Karpas-422 (cell line): Measurements from ENCODE around the gene MTHFR. TPM values are rescaled to one million over a fixed set of nuclear protein-coding genes. Genes with fewer than 3 reads are reported as not detected.

Experiments
- DNase-seq: peaks from one replicate; pipeline ENCODE4 v3.0.0-alpha.2; 2015
- H2AFZ ChIP-seq: fragments of 200-600 bp; sonication (generic); 2 replicates; pipeline ENCODE4 v1.6.1; 2014; ENCODE audit warnings: antibody characterized with exemption, low read length, mixed read lengths
- H3K27ac ChIP-seq: fragments of 200-600 bp; sonication (generic); 2 replicates; pipeline ENCODE4 v1.5.1; 2014; ENCODE audit warnings: mild to moderate bottlenecking, low read length, moderate library complexity
- H3K27me3 ChIP-seq: fragments of 200-600 bp; sonication (generic); 2 replicates; pipeline ENCODE4 v1.6.1; 2014; ENCODE audit warnings: low read length, mixed read lengths
- H3K36me3 ChIP-seq: fragments of 200-600 bp; sonication (generic); 2 replicates; pipeline ENCODE4 v1.6.1; 2014; ENCODE audit warnings: low read length, mixed read lengths; ENCODE audit not compliant: insufficient read depth
- H3K4me1 ChIP-seq: fragments of 200-600 bp; sonication (generic); 2 replicates; pipeline ENCODE4 v1.6.1; 2014; ENCODE audit warnings: mild to moderate bottlenecking, low read length, mixed read lengths
- H3K4me2 ChIP-seq: fragments of 200-600 bp; sonication (generic); 2 replicates; pipeline ENCODE4 v1.6.1; 2014; ENCODE audit warnings: low read length, low read depth, mild to moderate bottlenecking; ENCODE audit not compliant: poor library complexity, severe bottlenecking
- H3K4me3 ChIP-seq: fragments of 200-600 bp; sonication (generic); 2 replicates; pipeline ENCODE4 v1.5.1; 2014; ENCODE audit warnings: mild to moderate bottlenecking, antibody characterized with exemption, low read length, mixed read lengths
- H3K79me2 ChIP-seq: fragments of 200-600 bp; sonication (generic); 2 replicates; pipeline ENCODE4 v1.6.1; 2014; ENCODE audit warnings: mild to moderate bottlenecking, low read length, mixed read lengths
- H3K9ac ChIP-seq: fragments of 200-600 bp; sonication (generic); 2 replicates; pipeline ENCODE4 v1.6.0; 2014; ENCODE audit warnings: low read length
- H3K9me2 ChIP-seq: fragments of 200-600 bp; sonication (generic), shearing (Covaris generic); replicated peaks from 2 replicates; pipeline ENCODE4 v1.6.0; 2014; ENCODE audit warnings: mild to moderate bottlenecking, low read length, moderate library complexity; ENCODE audit not compliant: insufficient read depth
- H3K9me3 ChIP-seq: fragments of 300-700, 200-600 bp; sonication (generic); 2 replicates; pipeline ENCODE4 v1.6.1; 2014; ENCODE audit warnings: low read length, mixed read lengths
- H4K20me1 ChIP-seq: fragments of 200-600 bp; sonication (generic); 2 replicates; pipeline ENCODE4 v1.6.1; 2014; ENCODE audit warnings: mild to moderate bottlenecking, antibody characterized with exemption, low read length, low read depth; ENCODE audit not compliant: insufficient read depth
- total RNA-seq: library from RNA; depleted of rRNA; stranded (reverse); fragments of >200 nt; shearing (Covaris generic); gene quantifications from 2 replicates; pipeline ENCODE4 v1.2.3, GENCODE V29; 2014; ENCODE audit warnings: low replicate concordance

The MTHFR gene
- total RNA-seq, 1 experiment from 2014 or later, result 32.5 TPM

DNA sequence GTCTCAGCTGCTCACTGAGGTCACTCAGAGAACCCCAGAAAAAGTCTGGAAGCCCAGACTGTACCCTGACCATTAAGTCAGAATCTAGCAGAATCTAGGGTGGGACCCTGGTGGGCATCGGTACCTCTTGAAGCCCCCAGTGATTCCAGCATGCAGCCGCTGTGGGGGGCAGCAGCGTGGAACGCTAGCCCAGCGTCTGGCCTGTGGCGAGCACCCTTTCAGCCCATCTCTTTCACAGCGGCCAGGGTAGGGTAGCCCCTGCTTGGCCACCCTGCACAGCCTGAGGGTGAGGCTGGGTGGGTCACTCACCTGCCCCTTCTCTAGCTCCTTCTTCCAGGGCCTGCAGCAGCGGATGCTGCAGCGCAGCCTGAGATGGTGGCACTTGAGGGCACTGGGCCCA is 27.4 kb downstream of the MTHFR start:
- H3K9me2 ChIP-seq, result no peaks in the 10 kb centered on the region
- no peak overlapping the region for H2AFZ ChIP-seq
- H3K27ac ChIP-seq, result no peak overlapping the region
- H3K4me2 ChIP-seq, result no peak overlapping the region
- H3K9me3 ChIP-seq, result no peaks in the 10 kb centered on the region
- no peaks in the 10 kb centered on the region for H3K79me2 ChIP-seq
- DNase-seq, result no peak
- no peaks in the 10 kb centered on the region for H3K36me3 ChIP-seq
- H3K4me1 ChIP-seq, result no peaks in the 10 kb centered on the region
- no peak overlapping the region for H3K4me3 ChIP-seq
- no peaks in the 10 kb centered on the region for H3K27me3 ChIP-seq
- no peak overlapping the region for H3K9ac ChIP-seq
- no peaks in the 10 kb centered on the region for H4K20me1 ChIP-seq

DNA sequence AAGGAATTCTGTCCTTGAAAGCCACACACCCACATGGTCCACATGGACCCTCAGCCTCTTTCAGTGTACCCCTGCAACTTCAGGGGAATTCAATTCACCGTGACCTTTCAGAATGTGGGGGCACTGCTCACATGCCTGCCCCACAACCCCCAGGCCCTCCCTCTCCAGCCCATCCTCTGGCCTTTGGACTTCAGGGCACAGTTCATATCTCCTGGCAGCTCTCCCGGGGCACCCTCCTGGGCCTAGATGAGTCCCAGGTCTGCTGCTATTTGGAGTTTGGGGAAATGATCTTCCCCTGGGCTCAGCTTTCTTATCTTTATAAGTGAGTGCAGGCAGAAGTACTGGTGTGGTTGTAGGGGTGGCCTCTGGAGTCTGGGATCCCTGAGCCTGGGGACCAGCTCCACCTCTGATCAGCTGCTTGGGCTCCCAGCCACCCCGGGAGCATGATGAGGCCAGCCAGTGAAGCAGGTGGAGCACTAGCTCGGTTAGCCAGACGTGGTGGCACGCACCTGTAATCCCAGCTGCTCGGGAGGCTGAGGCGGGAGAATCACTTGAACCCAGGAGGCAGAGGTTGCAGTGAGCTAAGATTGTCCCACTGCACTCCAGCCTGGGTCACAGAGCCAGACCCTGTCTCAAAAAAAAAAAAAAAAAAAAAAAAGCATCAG is 28.0 kb downstream of the MTHFR start:
- Histone ChIP-seq H3K4me2 (no peak overlapping the region), H3K4me3 (no peak overlapping the region), H4K20me1 (no peaks in the 10 kb centered on the region), H3K36me3 (no peaks in the 10 kb centered on the region), H3K4me1 (no peaks in the 10 kb centered on the region), H3K9me3 (no peaks in the 10 kb centered on the region), H3K9ac (no peak overlapping the region), H3K27ac (no peak overlapping the region), H3K9me2 (no peaks in the 10 kb centered on the region), H2AFZ (no peak overlapping the region), H3K27me3 (no peaks in the 10 kb centered on the region), H3K79me2 (no peaks in the 10 kb centered on the region)
- no peak for DNase-seq

DNA sequence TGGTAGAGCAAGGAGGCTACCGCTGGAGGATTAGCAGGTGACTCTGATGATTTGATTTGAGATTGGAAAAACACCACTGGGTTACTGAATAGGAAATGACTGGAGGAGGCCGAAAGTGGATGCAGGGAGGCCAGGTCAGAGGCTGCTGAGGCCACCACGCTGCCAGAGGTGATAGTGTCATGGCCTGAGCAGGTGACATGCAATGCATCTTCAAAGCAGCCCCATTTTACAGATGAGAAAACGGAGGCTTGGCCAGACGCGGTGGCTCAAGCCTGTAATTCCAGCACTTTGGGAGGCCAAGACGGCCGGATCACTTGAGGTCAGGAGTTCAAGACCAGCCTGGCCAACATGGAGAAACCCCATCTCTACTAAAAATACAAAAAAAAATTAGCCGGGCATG is 31.0 kb downstream of the MTHFR start:
- Histone ChIP-seq H3K9me3 (no peaks in the 10 kb centered on the region), H3K36me3 (no peaks in the 10 kb centered on the region), H3K9ac (no peak overlapping the region), H3K79me2 (no peaks in the 10 kb centered on the region), H3K27me3 (no peaks in the 10 kb centered on the region), H3K27ac (no peak overlapping the region), H2AFZ (no peak overlapping the region), H3K4me1 (peaks cover 14% of the 10 kb centered on the region), H3K4me2 (no peak overlapping the region), H4K20me1 (no peaks in the 10 kb centered on the region), H3K9me2 (no peaks in the 10 kb centered on the region), H3K4me3 (no peak overlapping the region)
- no peak for DNase-seq

DNA sequence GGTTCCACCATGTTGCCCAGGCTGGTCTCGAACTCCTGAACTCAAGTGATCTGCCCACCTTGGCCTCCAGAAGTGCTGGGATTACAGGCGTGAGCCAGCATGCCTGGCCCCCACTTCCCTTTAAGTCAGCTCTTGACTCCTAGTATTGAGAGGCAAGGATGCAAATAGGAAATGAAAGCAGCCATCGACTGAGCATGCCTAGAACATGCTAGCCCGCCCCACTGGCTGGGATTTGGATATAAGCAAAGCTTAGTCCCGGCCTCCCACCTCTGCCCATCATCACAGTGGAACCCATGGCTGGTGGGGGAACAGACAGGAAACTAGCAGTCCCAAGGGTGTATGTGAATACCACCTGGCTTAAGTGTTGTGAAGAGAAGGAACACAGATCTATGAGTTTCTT is 33.3 kb downstream of the MTHFR start:
- H3K36me3 ChIP-seq, result no peaks in the 10 kb centered on the region
- H3K4me1 ChIP-seq, result peaks cover 14% of the 10 kb centered on the region
- H3K9ac ChIP-seq, result peak overlapping the region; percentile 49
- no peaks in the 10 kb centered on the region for H3K79me2 ChIP-seq
- peak overlapping the region; percentile 52 for H3K4me2 ChIP-seq
- H2AFZ ChIP-seq, result peak overlapping the region; percentile 69; the same call in 1 of the 2 replicates
- DNase-seq, result peak; percentile 90
- H3K9me3 ChIP-seq, result no peaks in the 10 kb centered on the region
- no peaks in the 10 kb centered on the region for H3K27me3 ChIP-seq
- peak overlapping the region; percentile 35; the same call in 1 of the 2 replicates for H3K4me3 ChIP-seq
- H3K9me2 ChIP-seq, result no peaks in the 10 kb centered on the region
- H3K27ac ChIP-seq, result no peak overlapping the region
- H4K20me1 ChIP-seq, result no peaks in the 10 kb centered on the region

DNA sequence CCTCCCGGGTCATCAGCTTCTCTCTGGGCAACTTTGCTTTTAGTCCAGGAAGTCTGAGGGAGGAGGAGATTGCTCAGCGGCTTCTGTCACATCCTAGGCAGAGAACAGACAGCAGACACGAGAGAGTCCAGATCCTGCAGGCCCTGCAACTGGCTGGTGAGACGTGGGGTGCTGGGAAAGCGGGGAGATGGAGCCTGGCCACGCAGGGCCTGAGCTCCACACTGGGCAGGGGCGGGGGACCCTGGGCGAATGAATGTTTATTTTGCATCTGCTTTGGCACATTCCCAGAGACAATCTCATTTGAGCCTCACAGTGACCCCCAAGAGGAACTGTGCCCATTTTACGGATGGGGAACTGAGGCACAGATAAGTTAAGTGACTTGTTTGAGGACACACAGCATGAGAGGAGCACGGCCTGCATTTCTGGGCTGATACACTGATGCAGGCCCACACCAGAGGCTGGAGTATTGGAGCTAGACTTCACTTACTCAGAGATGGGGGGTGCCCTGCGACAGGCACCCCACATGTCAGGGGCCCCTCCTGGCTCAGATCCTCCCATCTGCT is 34.2 kb downstream of the MTHFR start:
- H3K36me3 ChIP-seq, result no peaks in the 10 kb centered on the region
- peak overlapping the region; percentile 35; the same call in 1 of the 2 replicates for H3K4me3 ChIP-seq
- no peak overlapping the region for H3K27ac ChIP-seq
- DNase-seq, result no peak
- peak overlapping the region; percentile 49 for H3K9ac ChIP-seq
- peaks cover 14% of the 10 kb centered on the region for H3K4me1 ChIP-seq
- H3K9me2 ChIP-seq, result no peaks in the 10 kb centered on the region
- peak overlapping the region; percentile 69; the same call in 1 of the 2 replicates for H2AFZ ChIP-seq
- peak overlapping the region; percentile 52 for H3K4me2 ChIP-seq
- no peaks in the 10 kb centered on the region for H4K20me1 ChIP-seq
- no peaks in the 10 kb centered on the region for H3K9me3 ChIP-seq
- H3K27me3 ChIP-seq, result no peaks in the 10 kb centered on the region
- no peaks in the 10 kb centered on the region for H3K79me2 ChIP-seq

DNA sequence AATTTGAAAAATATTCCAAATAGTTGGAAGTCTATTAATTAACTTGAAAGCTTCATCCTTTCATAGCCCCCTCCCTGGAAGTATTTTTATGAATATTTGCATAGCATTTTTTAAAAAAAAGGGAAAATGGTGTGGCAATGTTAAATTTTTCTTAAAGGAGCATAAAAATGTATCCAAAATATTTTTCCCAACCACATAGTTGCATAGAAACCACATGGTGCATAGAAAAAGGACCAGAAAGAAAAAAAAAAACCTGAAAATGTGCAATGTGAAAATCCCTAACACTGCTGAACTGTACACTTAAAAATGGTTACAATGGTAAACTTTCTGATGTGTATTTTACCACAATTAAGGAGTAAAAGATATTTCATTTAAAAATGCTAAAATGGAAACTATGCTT is 35.8 kb downstream of the MTHFR start:
- Histone ChIP-seq H3K4me2 (no peak overlapping the region), H4K20me1 (no peaks in the 10 kb centered on the region), H3K9me2 (no peaks in the 10 kb centered on the region), H3K4me3 (no peak overlapping the region), H3K4me1 (peaks cover 14% of the 10 kb centered on the region), H3K9ac (no peak overlapping the region), H3K36me3 (no peaks in the 10 kb centered on the region), H3K79me2 (no peaks in the 10 kb centered on the region), H3K27me3 (no peaks in the 10 kb centered on the region), H2AFZ (no peak overlapping the region), H3K27ac (no peak overlapping the region), H3K9me3 (no peaks in the 10 kb centered on the region)
- DNase-seq, result no peak

DNA sequence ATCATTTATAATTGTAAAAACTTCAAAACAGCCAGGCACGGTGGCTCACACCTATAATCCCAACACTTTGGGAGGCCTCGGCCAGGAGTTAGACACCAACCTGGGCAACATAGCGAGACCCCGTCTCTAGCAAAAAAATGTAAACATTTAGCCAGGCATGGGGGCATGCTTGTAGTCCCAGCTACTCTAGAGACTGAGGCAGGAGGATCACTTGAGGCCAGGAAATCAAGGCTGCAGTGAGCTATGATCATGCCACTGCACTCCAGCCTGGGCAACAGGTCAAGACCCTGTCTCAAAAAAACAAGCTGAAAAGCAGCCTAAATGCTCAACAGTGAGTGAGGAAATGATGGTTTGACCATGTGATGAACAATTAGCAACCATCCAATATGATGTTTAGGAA is 36.5 kb downstream of the MTHFR start:
- H3K9ac ChIP-seq, result no peak overlapping the region

DNA sequence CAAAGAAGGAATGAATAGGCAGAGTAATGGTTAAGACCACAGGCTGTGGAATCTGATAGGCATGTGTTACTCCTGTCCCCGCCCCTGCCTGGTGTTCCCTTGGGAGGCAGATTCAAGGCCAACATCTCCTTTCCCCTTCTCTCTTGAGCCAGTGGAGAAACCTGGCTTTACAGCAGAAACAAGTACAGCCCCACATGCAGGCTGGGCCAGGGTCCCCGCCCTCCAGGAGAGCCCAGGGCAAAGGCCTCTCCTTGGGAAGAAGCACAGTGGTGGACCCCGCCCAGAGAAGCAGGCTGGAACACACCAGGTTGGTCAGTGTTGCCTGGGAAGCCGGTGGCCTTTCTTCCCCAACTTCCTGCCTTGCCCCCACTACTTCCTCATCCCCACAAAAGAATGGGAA is 36.9 kb downstream of the MTHFR start:
- Histone ChIP-seq H3K9ac (no peak overlapping the region), H3K36me3 (no peaks in the 10 kb centered on the region), H3K27me3 (no peaks in the 10 kb centered on the region), H2AFZ (no peak overlapping the region), H3K4me2 (no peak overlapping the region), H3K4me1 (peaks cover 14% of the 10 kb centered on the region), H3K79me2 (no peaks in the 10 kb centered on the region), H3K4me3 (no peak overlapping the region), H3K27ac (no peak overlapping the region), H3K9me2 (no peaks in the 10 kb centered on the region), H4K20me1 (no peaks in the 10 kb centered on the region), H3K9me3 (no peaks in the 10 kb centered on the region)
- no peak for DNase-seq

More for the DNA sequence above, 36.5 kb downstream of the MTHFR start:
- Histone ChIP-seq H2AFZ (no peak overlapping the region), H3K27ac (no peak overlapping the region), H3K4me3 (no peak overlapping the region), H3K27me3 (no peaks in the 10 kb centered on the region), H3K4me1 (peaks cover 14% of the 10 kb centered on the region), H3K79me2 (no peaks in the 10 kb centered on the region), H3K9me2 (no peaks in the 10 kb centered on the region), H4K20me1 (no peaks in the 10 kb centered on the region), H3K36me3 (no peaks in the 10 kb centered on the region), H3K9me3 (no peaks in the 10 kb centered on the region), H3K4me2 (no peak overlapping the region)
- DNase-seq, result no peak
